HCT116 (cell line): ENCODE results near the gene MRPL47. TPM values are rescaled to one million over a fixed set of nuclear protein-coding genes. Genes with fewer than 3 reads are reported as not detected.
A peak's percentile ranks its signal among the peaks of the same experiment; 100 is the strongest.

Experiments
- ATAC-seq: fragments of 200-7000 bp; cut with Tn5 transposase; 2 replicates; pipeline ENCODE4 v1.9.1; 2020; ENCODE audit warnings: mild to moderate bottlenecking, moderate library complexity
- BruUV-seq: library from RNA; stranded (reverse); fragments of 400-500 nt; replicated peaks from 2 replicates; lab custom pipeline; 2021; lab: Mats Ljungman, UMichigan
- CTCF ChIA-PET: fragments of 300-600 bp; sonication (Branson Sonifier 250); formaldehyde crosslinking; loops from one replicate; lab custom pipeline; 2021; ENCODE audit warnings: antibody characterized with exemption; lab: Charles Lee
- POLR2A ChIA-PET: fragments of 300-600, 350-600 bp; sonication (Branson Sonifier 250); formaldehyde crosslinking; loops from one replicate; lab custom pipeline; 2021; ENCODE audit warnings: antibody characterized with exemption; lab: Charles Lee
- RAD21 ChIA-PET, 2 experiments: fragments of 300-600 bp; sonication (Branson Sonifier 250); formaldehyde crosslinking; loops; one replicate each; lab custom pipeline; 2023; ENCODE audit warnings: low total read pairs in 2 of 2; ENCODE audit not compliant: uncharacterized antibody in 2 of 2, unreplicated experiment in 2 of 2, low non-redundant PET in 1 of 2; lab: Charles Lee
- DNase-seq: peaks from one replicate; pipeline ENCODE4 v3.0.0-alpha.2; 2010; ENCODE audit warnings: low read depth, low spot score
- H2AFZ ChIP-seq: fragments of 200-600 bp; shearing (Covaris generic), sonication (generic); 2 replicates; pipeline ENCODE4 v1.6.1; 2017; ENCODE audit warnings: low read depth, mixed run types, mixed read lengths, antibody characterized with exemption, low read length; ENCODE audit not compliant: poor library complexity, severe bottlenecking
- H3K27ac ChIP-seq: 2 replicates; pipeline ENCODE4 v1.5.1; 2012; ENCODE audit warnings: low read depth, low read length
- H3K27me3 ChIP-seq: fragments of 200-600 bp; sonication (generic); 2 replicates; pipeline ENCODE4 v1.6.1; 2016; ENCODE audit warnings: mixed run types, low read length, mixed read lengths; ENCODE audit not compliant: insufficient read depth
- H3K36me3 ChIP-seq, 2 experiments: fragments of 200-500 bp in 1 of 2; fragments of 200-600 bp in 1 of 2; sonication (Bioruptor generic) in 1 of 2; sonication (generic) in 1 of 2; 2 replicates each; pipeline versions ENCODE4 v1.5.1 to v1.6.1; 2014 to 2016; ENCODE audit warnings: low read length in 2 of 2, inconsistent platforms in 1 of 2, mixed read lengths in 1 of 2, mixed run types in 1 of 2; ENCODE audit not compliant: insufficient read depth in 2 of 2, control insufficient read depth in 1 of 2
- H3K4me1 ChIP-seq, 2 experiments: fragments of 200-600 bp in 1 of 2; sonication (generic) in 1 of 2; 2 replicates each; pipeline versions ENCODE4 v1.5.1 to v1.6.1; 2012 to 2017; ENCODE audit warnings: low read length in 2 of 2, inconsistent platforms in 1 of 2, mild to moderate bottlenecking in 1 of 2, mixed read lengths in 1 of 2, mixed run types in 1 of 2, moderate library complexity in 1 of 2; ENCODE audit not compliant: insufficient read depth in 2 of 2, control insufficient read depth in 1 of 2
- H3K4me2 ChIP-seq: fragments of 200-600 bp; sonication (generic); 2 replicates; pipeline ENCODE4 v1.6.1; 2017; ENCODE audit warnings: mixed run types, low read length, mixed read lengths
- H3K4me3 ChIP-seq, 2 experiments: fragments of 200-600 bp in 1 of 2; sonication (generic) in 1 of 2; replicated peaks in 1 of 2; 2 replicates each; pipeline ENCODE4 v1.5.1; 2011 to 2016; ENCODE audit warnings: low read length in 2 of 2, control low read depth in 1 of 2, low read depth in 1 of 2, mild to moderate bottlenecking in 1 of 2, mixed read lengths in 1 of 2, mixed run types in 1 of 2
- H3K79me2 ChIP-seq: fragments of 200-600 bp; sonication (generic); 2 replicates; pipeline ENCODE4 v1.6.1; 2017; ENCODE audit warnings: mild to moderate bottlenecking, mixed run types, low read length, moderate library complexity, mixed read lengths; ENCODE audit not compliant: insufficient read depth
- H3K9ac ChIP-seq: fragments of 200-600 bp; sonication (generic); 2 replicates; pipeline ENCODE4 v1.6.1; 2016; ENCODE audit warnings: low read length, mixed read lengths
- H3K9me2 ChIP-seq: fragments of 200-600 bp; sonication (generic), shearing (Covaris generic); 2 replicates; pipeline ENCODE4 v1.6.1; 2017; ENCODE audit warnings: mixed run types, mild to moderate bottlenecking, moderate library complexity; ENCODE audit not compliant: insufficient read depth
- H3K9me3 ChIP-seq, 2 experiments: fragments of 200-500 bp in 1 of 2; fragments of 200-600 bp in 1 of 2; sonication (Bioruptor generic) in 1 of 2; sonication (generic) in 1 of 2; 2 replicates each; pipeline ENCODE4 v1.6.1; 2014 to 2017; ENCODE audit warnings: low read length in 2 of 2, mixed read lengths in 2 of 2, inconsistent platforms in 1 of 2, low read depth in 1 of 2, mild to moderate bottlenecking in 1 of 2, mixed run types in 1 of 2, moderate library complexity in 1 of 2; ENCODE audit not compliant: control insufficient read depth in 1 of 2, insufficient read depth in 1 of 2
- H4K20me1 ChIP-seq: fragments of 200-600 bp; sonication (generic), shearing (Covaris generic); 2 replicates; pipeline ENCODE4 v1.6.1; 2017; ENCODE audit warnings: mixed run types, mild to moderate bottlenecking, moderate library complexity; ENCODE audit not compliant: insufficient read depth
- ATF3 ChIP-seq: IDR thresholded peaks from 2 replicates; pipeline ENCODE4 v1.6.1; 2012
- CBX3 ChIP-seq: IDR thresholded peaks from 2 replicates; pipeline ENCODE4 v1.6.1; 2012; ENCODE audit warnings: low read depth
- CTCF ChIP-seq, 3 experiments: fragments of 200-600 bp in 1 of 3; sonication (generic) in 1 of 3; IDR thresholded peaks in 2 of 3; conservative IDR thresholded peaks in 1 of 3; 2 replicates each; pipeline ENCODE4 v1.5.1; 2012 to 2017; ENCODE audit warnings: low read depth in 2 of 3, low read length in 2 of 3, antibody characterized with exemption in 1 of 3, borderline replicate concordance in 1 of 3, control low read depth in 1 of 3, mild to moderate bottlenecking in 1 of 3, mixed read lengths in 1 of 3, mixed run types in 1 of 3, moderate library complexity in 1 of 3; ENCODE audit not compliant: insufficient read depth in 1 of 3
- EGR1 ChIP-seq: IDR thresholded peaks from 2 replicates; pipeline ENCODE4 v1.6.1; 2012; ENCODE audit warnings: low read depth
- ELF1 ChIP-seq: IDR thresholded peaks from 2 replicates; pipeline ENCODE4 v1.6.1; 2012; ENCODE audit warnings: low read depth, borderline replicate concordance
- EZH2phosphoT487 ChIP-seq: fragments of 200-600 bp; IDR thresholded peaks from 2 replicates; pipeline ENCODE4 v1.6.1; 2018; ENCODE audit warnings: antibody characterized with exemption, borderline replicate concordance
- RAD21 ChIP-seq: IDR thresholded peaks from 2 replicates; pipeline ENCODE4 v1.6.1; 2012; ENCODE audit warnings: low read depth, mild to moderate bottlenecking
- REST ChIP-seq: IDR thresholded peaks from 2 replicates; pipeline ENCODE4 v1.6.1; 2012; ENCODE audit warnings: low read depth
- ZBTB33 ChIP-seq: IDR thresholded peaks from 2 replicates; pipeline ENCODE4 v1.6.1; 2011; ENCODE audit warnings: mild to moderate bottlenecking, low read length, moderate library complexity; ENCODE audit not compliant: insufficient replicate concordance; ENCODE audit errors: extremely low read depth
- ZFX ChIP-seq: fragments of 450-650 bp; IDR thresholded peaks from 2 replicates; pipeline ENCODE4 v1.6.1; 2017
- ZNF274 ChIP-seq: fragments of 200-500 bp; sonication (Bioruptor generic); IDR thresholded peaks from 2 replicates; pipeline ENCODE4 v1.6.1; 2014; ENCODE audit warnings: mild to moderate bottlenecking, low read depth, low read length, inconsistent platforms
- intact Hi-C: fragments of 100-400 bp; cut with micrococcal nuclease; formaldehyde crosslinking; loops from 2 replicates; pipeline ENCODE4 v1.10.0; 2022
- total RNA-seq: library from RNA; stranded (reverse); gene quantifications from one replicate; pipeline ENCODE4 v1.2.1, GENCODE V29; 2021; ENCODE audit not compliant: unreplicated experiment

MRPL47 gene
- total RNA-seq, 1 experiment from 2014 or later: 52.3 TPM

GRCh38 chr3:179603831-179604230 is 607 bp downstream of the MRPL47 start:
- no peak for DNase-seq
- Histone ChIP-seq H3K27ac (peak overlapping the region; percentile 50; the same call in 1 of the 2 replicates), H3K79me2 (peaks cover 80% of the 10 kb centered on the region), H2AFZ (no peak overlapping the region), H3K4me2 (peak overlapping the region; percentile 79), H3K9me2 (no peaks in the 10 kb centered on the region), H4K20me1 (no peaks in the 10 kb centered on the region), H3K4me3 (peak overlapping the region; percentile 76 to 87), H3K9ac (peak overlapping the region; percentile 97), H3K9me3 (no peaks in the 10 kb centered on the region), H3K27me3 (no peaks in the 10 kb centered on the region), H3K4me1 (peaks cover 5 to 8% of the 10 kb centered on the region in 2 experiments; a peak in 3 of 4 replicates), H3K36me3 (peaks cover 15 to 23% of the 10 kb centered on the region in 2 experiments; a peak in 3 of 4 replicates)
- intact Hi-C loops: loop anchor here (2.0 kb wide), 1 partner anchor 455 kb away; the partner anchor contains the start of gene PIK3CA
- ATAC-seq: no peak
- ChIA-PET POLR2A (no interaction called here), RAD21 (no interaction called here), CTCF (no interaction called here)
- TF ChIP-seq CTCF (IDR thresholded peaks at IDR 0.05 in 2 of 3, conservative IDR thresholded peaks at IDR 0.05 in 1 of 3; ENCODE audit: borderline replicate concordance in 1 of 3, insufficient read depth in 1 of 3, low read depth in 2 of 3, low read length in 2 of 3) (no peak), ZFX (no peak), RAD21 (no peak), ZNF274 (no peak)
- BruUV-seq: no TSS peak

- Histone ChIP-seq H3K4me2 (peak overlapping the region; percentile 79), H3K79me2 (peaks cover 79% of the 10 kb centered on the region), H3K4me1 (peaks cover 5 to 8% of the 10 kb centered on the region in 2 experiments; a peak in 3 of 4 replicates), H3K9me2 (no peaks in the 10 kb centered on the region), H4K20me1 (no peaks in the 10 kb centered on the region), H3K27ac (no peak overlapping the region), H3K27me3 (no peaks in the 10 kb centered on the region), H3K9me3 (no peaks in the 10 kb centered on the region), H3K9ac (peak overlapping the region; percentile 97), H3K36me3 (peaks cover 18 to 27% of the 10 kb centered on the region in 2 experiments; a peak in 3 of 4 replicates), H3K4me3 (peak overlapping the region; percentile 76 to 87), H2AFZ (no peak overlapping the region)
- BruUV-seq: no TSS peak
- ChIA-PET RAD21 (no interaction called here), POLR2A (no interaction called here), CTCF (no interaction called here)
- DNase-seq (no peak), ATAC-seq (no peak)
- intact Hi-C loops: no loop called here
- TF ChIP-seq ZFX (no peak), CBX3 (no peak), EGR1 (no peak), ZBTB33 (no peak), ELF1 (no peak), RAD21 (no peak), REST (no peak), EZH2phosphoT487 (no peak), ZNF274 (no peak), ATF3 (no peak)
Measured at GRCh38 chr3:179603321-179603720, 1.1 kb downstream of the MRPL47 start.
